Kidney (tissue), 14 donors: ENCODE results near the gene SMG6. TPM values are rescaled to one million over a fixed set of nuclear protein-coding genes. Genes with fewer than 3 reads are reported as not detected.

Source experiments
- DNase-seq, 5 donors: peaks; one replicate each; pipeline ENCODE4 v3.0.0-alpha.2; 2013 to 2020
- FAIRE-seq: peaks from 2 replicates; lab custom pipeline; 2012; peaks lifted over from hg19 to GRCh38; lab: Jason Lieb, UNC
- H3K27ac ChIP-seq, 2 donors: one replicate each; pipeline ENCODE4 v1.7.0; 2013; ENCODE audit warnings: low read depth in 2 of 2, low read length in 2 of 2, inconsistent platforms in 1 of 2
- H3K27me3 ChIP-seq: one replicate; pipeline ENCODE4 v1.7.1; 2013; ENCODE audit warnings: low read length, inconsistent platforms; ENCODE audit not compliant: control insufficient read depth, insufficient read depth
- H3K36me3 ChIP-seq, 3 donors: one replicate each; pipeline versions ENCODE4 v1.7.0 to v1.7.1; 2013; ENCODE audit warnings: low read length in 3 of 3, control low read depth in 1 of 3, inconsistent platforms in 1 of 3; ENCODE audit not compliant: insufficient read depth in 3 of 3, control insufficient read depth in 2 of 3
- H3K4me1 ChIP-seq, 3 donors: one replicate each; pipeline versions ENCODE4 v1.7.0 to v1.7.1; 2013; ENCODE audit warnings: low read length in 3 of 3, inconsistent platforms in 1 of 3, low read depth in 1 of 3; ENCODE audit not compliant: control insufficient read depth in 2 of 3, insufficient read depth in 2 of 3
- H3K4me3 ChIP-seq, 3 donors: one replicate each; pipeline versions ENCODE4 v1.7.0 to v1.8.1; 2013; ENCODE audit warnings: low read length in 3 of 3, control low read depth in 1 of 3, inconsistent platforms in 1 of 3
- H3K9ac ChIP-seq, 3 donors: one replicate each; pipeline versions ENCODE4 v1.7.0 to v1.7.1; 2013; ENCODE audit warnings: low read length in 3 of 3, control low read depth in 1 of 3, inconsistent platforms in 1 of 3
- H3K9me3 ChIP-seq, 3 donors: one replicate each; pipeline versions ENCODE4 v1.7.0 to v1.7.1; 2013; ENCODE audit warnings: low read length in 3 of 3, control low read depth in 1 of 3, inconsistent platforms in 1 of 3; ENCODE audit not compliant: control insufficient read depth in 2 of 3, insufficient read depth in 1 of 3
- intact Hi-C: fragments of 100-400 bp; cut with DNase I; formaldehyde crosslinking; loops from one replicate; pipeline ENCODE4 v1.11.1; 2022
- polyA plus RNA-seq: library from polyadenylated mRNA; stranded (reverse); fragments of 350-450 nt; fragmentation: Illumina TruSeq; extraction: RNeasy Lipid Tissue Mini Kit (QIAGEN cat#74804); gene quantifications from one replicate; pipeline ENCODE4 v1.2.3, GENCODE V29; 2014; ENCODE audit warnings: low read depth, low replicate concordance; ENCODE audit not compliant: insufficient read depth
- total RNA-seq: library from RNA; stranded (reverse); fragmentation: NEBNext Ultra II Directional; extraction: Animal tissue kit (Norgen Biotek cat#: 25700); gene quantifications from one replicate; pipeline ENCODE4 v1.2.1, GENCODE V29; 2021
- TF ChIP-seq, protein P1 (sequence below): IDR thresholded peaks from 3 replicates; pipeline ENCODE4 v1.5.1; 2012; ENCODE audit warnings: mild to moderate bottlenecking, moderate library complexity, borderline replicate concordance; ENCODE audit not compliant: insufficient read depth; ENCODE audit errors: extremely low read depth
- donor health status: control.
- donor health status: control.
- donor health status: control.
- donor health status: control.
- donor health status: control.
- donor health status: DM: yes; HTN: yes; CAD: no.
- donor health status: Normal renal cell carcinoma (clear cell type).

SMG6 gene
- total and polyA plus RNA-seq, 2 donors from 2014 or later = 20.6 to 37.3 TPM

DNA sequence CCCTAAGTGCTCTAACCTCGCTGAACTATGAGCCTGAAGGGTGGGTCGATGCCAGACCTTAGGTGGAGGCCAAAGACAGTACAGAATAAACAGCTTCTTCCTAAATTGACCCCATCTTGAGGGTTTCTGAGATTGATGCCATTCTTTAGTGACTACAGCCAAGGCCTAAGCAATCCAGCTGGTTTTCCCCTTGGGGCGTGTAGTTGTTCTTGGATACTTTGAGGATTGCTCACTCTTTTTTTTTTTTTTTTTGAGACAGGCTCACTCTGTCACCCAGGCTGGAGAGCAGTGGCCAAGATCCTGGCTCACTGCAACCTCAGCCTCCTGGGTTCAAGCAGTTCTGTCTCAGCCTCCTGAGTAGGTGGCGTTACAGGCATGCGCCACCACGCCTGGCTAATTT lies 259.8 kb downstream of the SMG6 start:
- TF ChIP-seq, protein P1, sequence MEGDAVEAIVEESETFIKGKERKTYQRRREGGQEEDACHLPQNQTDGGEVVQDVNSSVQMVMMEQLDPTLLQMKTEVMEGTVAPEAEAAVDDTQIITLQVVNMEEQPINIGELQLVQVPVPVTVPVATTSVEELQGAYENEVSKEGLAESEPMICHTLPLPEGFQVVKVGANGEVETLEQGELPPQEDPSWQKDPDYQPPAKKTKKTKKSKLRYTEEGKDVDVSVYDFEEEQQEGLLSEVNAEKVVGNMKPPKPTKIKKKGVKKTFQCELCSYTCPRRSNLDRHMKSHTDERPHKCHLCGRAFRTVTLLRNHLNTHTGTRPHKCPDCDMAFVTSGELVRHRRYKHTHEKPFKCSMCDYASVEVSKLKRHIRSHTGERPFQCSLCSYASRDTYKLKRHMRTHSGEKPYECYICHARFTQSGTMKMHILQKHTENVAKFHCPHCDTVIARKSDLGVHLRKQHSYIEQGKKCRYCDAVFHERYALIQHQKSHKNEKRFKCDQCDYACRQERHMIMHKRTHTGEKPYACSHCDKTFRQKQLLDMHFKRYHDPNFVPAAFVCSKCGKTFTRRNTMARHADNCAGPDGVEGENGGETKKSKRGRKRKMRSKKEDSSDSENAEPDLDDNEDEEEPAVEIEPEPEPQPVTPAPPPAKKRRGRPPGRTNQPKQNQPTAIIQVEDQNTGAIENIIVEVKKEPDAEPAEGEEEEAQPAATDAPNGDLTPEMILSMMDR = no peak
- H3K27ac ChIP-seq = no peak overlapping the region
- FAIRE-seq (no peak), DNase-seq (no peak)
- peaks cover 0 to 11% (median 5%) of the 10 kb centered on the region in 3 donors for H3K36me3 ChIP-seq
- H3K4me1 ChIP-seq = peaks cover 0 to 18% (median 17%) of the 10 kb centered on the region in 3 donors
- H3K4me3 ChIP-seq = no peak overlapping the region
- no peak overlapping the region for H3K9ac ChIP-seq
- intact Hi-C loops = loop anchor here (5.0 kb wide), 1 partner anchor 136 kb away; no protein-coding TSS in a partner anchor
- no peaks in the 10 kb centered on the region for H3K9me3 ChIP-seq
- no peaks in the 10 kb centered on the region for H3K27me3 ChIP-seq

DNA sequence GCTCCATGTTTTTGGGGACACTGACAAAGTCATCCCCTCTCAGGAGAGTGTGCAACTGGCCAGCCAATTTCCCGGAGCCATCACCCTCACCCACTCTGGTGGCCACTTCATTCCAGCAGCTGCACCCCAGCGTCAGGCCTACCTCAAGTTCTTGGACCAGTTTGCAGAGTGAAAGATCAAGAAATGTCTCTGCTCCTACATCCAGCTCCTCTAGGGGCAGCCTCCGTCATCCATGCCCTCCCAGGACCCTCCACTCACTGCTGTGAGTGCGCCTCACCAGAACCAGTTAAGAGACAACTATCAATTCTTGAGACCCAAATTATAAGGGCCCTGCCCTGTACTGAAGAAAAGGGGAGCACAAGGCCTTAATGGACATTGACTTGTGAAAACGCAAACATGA lies 260.7 kb downstream of the SMG6 start:
- peak overlapping the region in 1 of 2 donors; percentile 88 for H3K27ac ChIP-seq
- peak overlapping the region in 2 of 3 donors; percentile 29 to 97 for H3K9ac ChIP-seq
- H3K4me1 ChIP-seq = peaks cover 0 to 17% (median 15%) of the 10 kb centered on the region in 3 donors
- FAIRE-seq (no peak), DNase-seq (no peak)
- TF ChIP-seq, protein P1 = no peak
- no peaks in the 10 kb centered on the region for H3K27me3 ChIP-seq
- intact Hi-C loops = loop anchor here (5.0 kb wide), 1 partner anchor 136 kb away; no protein-coding TSS in a partner anchor
- no peaks in the 10 kb centered on the region for H3K9me3 ChIP-seq
- H3K36me3 ChIP-seq = peaks cover 0 to 16% (median 5%) of the 10 kb centered on the region in 3 donors
- peak overlapping the region in 2 of 3 donors; percentile 95 to 96 for H3K4me3 ChIP-seq

DNA sequence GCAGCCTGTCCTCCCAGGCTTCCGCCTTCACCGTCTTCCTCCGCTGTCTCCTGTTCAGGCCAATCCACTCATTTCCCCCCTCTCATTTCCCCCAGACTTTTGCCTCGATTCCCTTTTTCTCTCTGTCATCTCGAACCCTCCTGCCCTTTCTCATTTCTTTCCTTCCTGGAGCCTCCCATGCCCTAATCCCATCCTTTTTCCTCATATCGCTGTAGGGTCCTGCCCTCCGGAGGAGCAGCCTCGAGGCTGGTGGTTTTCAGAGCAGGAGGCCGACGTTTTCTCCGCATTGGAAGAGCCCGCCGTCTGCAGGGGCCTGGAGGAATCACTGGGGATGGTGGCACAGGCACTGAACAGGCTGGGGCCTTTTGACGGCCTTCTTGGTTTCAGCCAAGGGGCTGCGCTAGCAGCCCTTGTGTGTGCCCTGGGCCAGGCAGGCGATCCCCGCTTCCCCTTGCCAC lies 261.2 kb downstream of the SMG6 start:
- H3K27ac ChIP-seq = peak overlapping the region; percentile 88 to 94
- H3K4me1 ChIP-seq = peaks cover 0 to 17% (median 15%) of the 10 kb centered on the region in 3 donors
- H3K27me3 ChIP-seq = no peaks in the 10 kb centered on the region
- FAIRE-seq (no peak), DNase-seq (peak in 1 of 5 donors; percentile 72)
- intact Hi-C loops = loop anchor here (5.0 kb wide), 1 partner anchor 135 kb away; no protein-coding TSS in a partner anchor
- H3K9me3 ChIP-seq = no peaks in the 10 kb centered on the region
- TF ChIP-seq, protein P1 = no peak
- H3K4me3 ChIP-seq = peak overlapping the region; percentile 90 to 96 (median 95)
- peak overlapping the region; percentile 93 to 98 (median 97) for H3K9ac ChIP-seq
- peaks cover 2 to 21% (median 8%) of the 10 kb centered on the region in 3 donors for H3K36me3 ChIP-seq
